LNCaP clone FGC (cell line): Measurements from ENCODE around the gene CLRN3.

Experiments used
- DNase-seq: peaks from one replicate; pipeline ENCODE4 v3.0.0-alpha.2; 2011; ENCODE audit warnings: low read depth
- H3K4me3 ChIP-seq: 2 replicates; pipeline ENCODE4 v1.5.1; 2011; ENCODE audit warnings: mild to moderate bottlenecking, low read depth, low read length, control low read depth
- CTCF ChIP-seq: IDR thresholded peaks from 2 replicates; pipeline ENCODE4 v1.5.1; 2012; ENCODE audit warnings: mild to moderate bottlenecking; ENCODE audit not compliant: control insufficient read depth, insufficient read depth; ENCODE audit errors: extremely low read depth

CLRN3 gene

GRCh38 chr10:127849224-127849623 lies 43.5 kb downstream of the CLRN3 start:
- no peak for TF ChIP-seq CTCF
- no peak for DNase-seq
- no peak overlapping the region for H3K4me3 ChIP-seq

- TF ChIP-seq CTCF, result no peak
- DNase-seq, result no peak
Measured at GRCh38 chr10:127848226-127848625, 44.5 kb downstream of the CLRN3 start.

GRCh38 chr10:127845756-127846155 lies 47.0 kb downstream of the CLRN3 start:
- no peak for DNase-seq
- no peak for TF ChIP-seq CTCF
- no peak overlapping the region for H3K4me3 ChIP-seq

More at GRCh38 chr10:127848226-127848625, 44.5 kb downstream of the CLRN3 start:
- H3K4me3 ChIP-seq, result no peak overlapping the region

GRCh38 chr10:127840884-127841283 lies 51.9 kb downstream of the CLRN3 start:
- no peak overlapping the region for H3K4me3 ChIP-seq
- TF ChIP-seq CTCF, result no peak
- no peak for DNase-seq

GRCh38 chr10:127836966-127837365 lies 55.8 kb downstream of the CLRN3 start:
- H3K4me3 ChIP-seq, result no peak overlapping the region
- TF ChIP-seq CTCF, result no peak
- DNase-seq, result no peak

GRCh38 chr10:127836176-127836575 lies 56.6 kb downstream of the CLRN3 start:
- no peak for DNase-seq
- H3K4me3 ChIP-seq, result no peak overlapping the region
- no peak for TF ChIP-seq CTCF

GRCh38 chr10:127834791-127835190 lies 58.0 kb downstream of the CLRN3 start:
- H3K4me3 ChIP-seq, result no peak overlapping the region
- DNase-seq, result no peak
- TF ChIP-seq CTCF, result no peak
